A549 (cell line): ENCODE data around the gene ZNF804B. TPM values are rescaled to one million over a fixed set of nuclear protein-coding genes. Genes with fewer than 3 reads are reported as not detected.

Experiments
- ATAC-seq, 2 experiments: fragments of 200-7000 bp in 1 of 2; fragments of >200 bp in 1 of 2; cut with Nextera tagmentation in 1 of 2; cut with Tn5 transposase in 1 of 2; 3 replicates each; pipeline versions ENCODE4 v1.8.0 to v1.9.1; 2018 to 2020; ENCODE audit warnings: mild to moderate bottlenecking in 1 of 2, moderate library complexity in 1 of 2
- CTCF ChIA-PET: fragments of 300-600 bp; sonication (Branson Sonifier 250); formaldehyde crosslinking; extraction: SDS; loops from one replicate; lab custom pipeline; 2021; ENCODE audit warnings: antibody characterized with exemption, inconsistent platforms; lab: Yijun Ruan, JAX
- POLR2A ChIA-PET: fragments of 350-600 bp; formaldehyde crosslinking; extraction: SDS; loops from one replicate; lab custom pipeline; 2021; ENCODE audit warnings: antibody characterized with exemption, inconsistent platforms; lab: Yijun Ruan, JAX
- DNase-seq, 2 experiments: peaks; one replicate each; pipeline versions ENCODE4 v3.0.0 to v3.0.0-alpha.2; 2011 to 2016; ENCODE audit warnings: low read depth in 1 of 2, low spot score in 1 of 2
- FAIRE-seq: peaks from 2 replicates; lab custom pipeline; 2011; peaks lifted over from hg19 to GRCh38; lab: Jason Lieb, UNC
- H3K27ac ChIP-seq, 2 experiments: fragments of >200 bp; sonication (Bioruptor Twin); formaldehyde crosslinking; 3 replicates each; pipeline ENCODE4 v1.5.1; 2016 to 2017
- H3K4me1 ChIP-seq: fragments of >200 bp; sonication (Bioruptor Twin); formaldehyde crosslinking; 3 replicates; pipeline ENCODE4 v1.6.1; 2016
- H3K4me2 ChIP-seq: fragments of >200 bp; sonication (Bioruptor Twin); formaldehyde crosslinking; 3 replicates; pipeline ENCODE4 v1.6.1; 2016
- H3K4me3 ChIP-seq: fragments of >200 bp; sonication (Bioruptor Twin); formaldehyde crosslinking; 3 replicates; pipeline ENCODE4 v1.5.1; 2016
- H3K9me3 ChIP-seq: fragments of >200 bp; sonication (Bioruptor Twin); formaldehyde crosslinking; 3 replicates; pipeline ENCODE4 v1.6.1; 2016
- CBX2 ChIP-seq: fragments of 200-600 bp; sonication (generic); IDR thresholded peaks from 2 replicates; pipeline ENCODE4 v1.6.1; 2016; ENCODE audit warnings: low read depth, mild to moderate bottlenecking, borderline replicate concordance
- CHD4 ChIP-seq: fragments of 200-600 bp; sonication (generic); IDR thresholded peaks from 2 replicates; pipeline ENCODE4 v1.6.1; 2016; ENCODE audit warnings: antibody characterized with exemption, mild to moderate bottlenecking, borderline replicate concordance
- CTCF ChIP-seq: fragments of >200 bp; sonication (Bioruptor Twin); formaldehyde crosslinking; IDR thresholded peaks from 3 replicates; pipeline ENCODE4 v1.5.1; 2016
- E2F6 ChIP-seq: IDR thresholded peaks from 2 replicates; pipeline ENCODE4 v1.6.1; 2012; ENCODE audit warnings: low read depth, borderline replicate concordance
- ELK1 ChIP-seq: fragments of 150-350 bp; IDR thresholded peaks from 2 replicates; pipeline ENCODE4 v1.6.1; 2014; ENCODE audit warnings: low read depth, mild to moderate bottlenecking, low read length
- ESRRA ChIP-seq: fragments of 150-350 bp; IDR thresholded peaks from 2 replicates; pipeline ENCODE4 v1.6.1; 2014; ENCODE audit warnings: mild to moderate bottlenecking, low read length, borderline replicate concordance
- FOSB ChIP-seq: fragments of 250-450 bp; sonication (Bioruptor Pico); IDR thresholded peaks from 2 replicates; pipeline ENCODE4 v1.5.0; 2020; ENCODE audit warnings: mild to moderate bottlenecking, moderate library complexity
- GATA3 ChIP-seq: IDR thresholded peaks from 2 replicates; pipeline ENCODE4 v1.6.1; 2012; ENCODE audit warnings: borderline replicate concordance
- HES2 ChIP-seq: fragments of >200 bp; sonication (Bioruptor Twin); formaldehyde crosslinking; IDR thresholded peaks from 2 replicates; pipeline ENCODE4 v1.6.1; 2016
- HMGXB4 ChIP-seq: fragments of 250-450 bp; sonication (Bioruptor Pico); IDR thresholded peaks from 2 replicates; pipeline ENCODE4 v1.5.0; 2021; ENCODE audit warnings: mild to moderate bottlenecking, moderate library complexity, borderline replicate concordance
- HOXA7 ChIP-seq: fragments of 250-450 bp; sonication (Bioruptor Pico); IDR thresholded peaks from 2 replicates; pipeline ENCODE4 v1.5.0; 2020; ENCODE audit warnings: mild to moderate bottlenecking, moderate library complexity
- JUN ChIP-seq, 2 experiments: fragments of >200 bp; sonication (Bioruptor Twin); formaldehyde crosslinking; IDR thresholded peaks; 2 replicates in 1 of 2; 3 replicates in 1 of 2; pipeline ENCODE4 v1.6.1; 2016 to 2017
- MAFK ChIP-seq: fragments of 450-650 bp; IDR thresholded peaks from 2 replicates; pipeline ENCODE4 v1.6.1; 2014; ENCODE audit not compliant: partially characterized antibody
- MAX ChIP-seq: IDR thresholded peaks from 2 replicates; pipeline ENCODE4 v1.6.1; 2012
- MYC ChIP-seq: IDR thresholded peaks from 2 replicates; pipeline ENCODE4 v1.6.1; 2012; ENCODE audit warnings: mild to moderate bottlenecking, inconsistent platforms, low read length, improper control_type of control experiment, borderline replicate concordance
- NFE2L2 ChIP-seq: fragments of 150-350 bp; conservative IDR thresholded peaks from 2 replicates; pipeline ENCODE4 v1.6.1; 2014; ENCODE audit warnings: low read length
- POLR2AphosphoS2 ChIP-seq: conservative IDR thresholded peaks from 2 replicates; pipeline ENCODE4 v1.6.1; 2012; ENCODE audit warnings: low read length, improper control_type of control experiment, inconsistent platforms
- ZC3H11A ChIP-seq: fragments of 450-650 bp; IDR thresholded peaks from 2 replicates; pipeline ENCODE4 v1.6.1; 2014; ENCODE audit warnings: antibody characterized with exemption, mild to moderate bottlenecking
- ZSCAN20 ChIP-seq: fragments of 250-450 bp; sonication (Bioruptor Pico); IDR thresholded peaks from 2 replicates; pipeline ENCODE4 v1.8.0; 2022; ENCODE audit warnings: mild to moderate bottlenecking, moderate library complexity
- WGBS: methylation state at CpG from one replicate; pipeline ENCODE4 v1.1.6; 2017; ENCODE audit errors: missing lambda C conversion rate; 5-methylcytosine and 5-hydroxymethylcytosine counted together
- polyA plus RNA-seq, 4 experiments: library from polyadenylated mRNA; depleted of rRNA in 3 of 4; stranded (reverse); fragments of >200 nt; fragmentation: RNase III in 1 of 4; extraction: RNeasy Plus Mini Kit Qiagen cat#74134 plus additional on column Dnase treatment in 1 of 4; gene quantifications; 2 replicates in 3 of 4; 3 replicates in 1 of 4; pipeline ENCODE4 v1.2.3, GENCODE V29; 2011 to 2017

The ZNF804B gene
- polyA plus RNA-seq, 2 of the 4 experiments (the other 2 are of a cell fraction): not detected

GRCh38 chr7:89339748-89340147 lies 580.2 kb downstream of the ZNF804B start:
- H3K9me3 ChIP-seq: no peaks in the 10 kb centered on the region
- no peak overlapping the region for H3K4me3 ChIP-seq
- POLR2A ChIA-PET: no interaction called here
- H3K4me1 ChIP-seq: no peaks in the 10 kb centered on the region
- ATAC-seq (no peak), DNase-seq (no peak), FAIRE-seq (no peak)
- 1% methylated on average over 3 of the region's 3 CpGs for WGBS
- TF ChIP-seq MAFK: peak; percentile 50
- TF ChIP-seq CHD4: no peak
- no peak overlapping the region for H3K27ac ChIP-seq
- H3K4me2 ChIP-seq: no peak overlapping the region
- CTCF ChIA-PET: no interaction called here

GRCh38 chr7:89357121-89357520 lies 597.6 kb downstream of the ZNF804B start:
- DNase-seq: no peak
- Histone ChIP-seq H3K4me3 (no peak overlapping the region), H3K9me3 (no peaks in the 10 kb centered on the region), H3K4me1 (no peaks in the 10 kb centered on the region), H3K4me2 (no peak overlapping the region), H3K27ac (no peak overlapping the region)
- POLR2A ChIA-PET: no interaction called here
- 0% methylated on average over 1 of the region's 1 CpG for WGBS
- no peak for ATAC-seq
- CTCF ChIA-PET: interaction anchor here (0.6 kb wide), 1 partner anchor 298 kb away, joined by 3 read pairs; no protein-coding TSS in a partner anchor
- no peak for TF ChIP-seq CHD4
- TF ChIP-seq, all 56 proteins: peak for 0
- no peak for FAIRE-seq

- POLR2A ChIA-PET: no interaction called here
- ATAC-seq (no peak), DNase-seq (no peak), FAIRE-seq (no peak)
- no peak overlapping the region for H3K4me3 ChIP-seq
- CTCF ChIA-PET: no interaction called here
- no peaks in the 10 kb centered on the region for H3K4me1 ChIP-seq
- H3K9me3 ChIP-seq: no peaks in the 10 kb centered on the region
- WGBS: 4% methylated on average over 3 of the region's 3 CpGs
- TF ChIP-seq E2F6 (no peak), POLR2AphosphoS2 (no peak), CTCF (no peak), ZC3H11A (no peak), HMGXB4 (CRISPR knock-in tag) (no peak), JUN (IDR thresholded peaks at IDR 0.05) (no peak), ELK1 (no peak), MYC (no peak), MAX (no peak), ESRRA (no peak), HOXA7 (CRISPR knock-in tag) (no peak), CBX2 (no peak), ZSCAN20 (no peak), NFE2L2 (no peak), GATA3 (no peak), HES2 (no peak), FOSB (CRISPR knock-in tag) (no peak)
- H3K27ac ChIP-seq: no peak overlapping the region
- no peak overlapping the region for H3K4me2 ChIP-seq
These were observed 617.7 kb downstream of the ZNF804B start for GRCh38 chr7:89377219-89377618.
